GM10248 (cell line): ENCODE results near the gene GTSE1.

Source experiments
- CTCF ChIA-PET: fragments of 300-600 bp; sonication (Branson Sonifier 250); formaldehyde crosslinking; extraction: SDS; loops from one replicate; lab custom pipeline; 2021; ENCODE audit warnings: antibody characterized with exemption; lab: Yijun Ruan, JAX
- POLR2A ChIA-PET: fragments of 350-650 bp; sonication (Branson Sonifier 250); formaldehyde crosslinking; extraction: SDS; loops from one replicate; lab custom pipeline; 2020; ENCODE audit warnings: antibody characterized with exemption; lab: Yijun Ruan, JAX
- DNase-seq: peaks from one replicate; pipeline ENCODE4 v3.0.0; 2012; ENCODE audit errors: extremely low spot score
- CTCF ChIP-seq: IDR thresholded peaks from 2 replicates; pipeline ENCODE4 v1.5.1; 2012; ENCODE audit warnings: mild to moderate bottlenecking, low read depth; ENCODE audit errors: extremely low read depth, missing control alignments, control extremely low read depth

Gene GTSE1

GRCh38 chr22:46267431-46268279 is 29.0 kb upstream of the GTSE1 start, which contains the start of gene TTC38:
TSS of gene TTC38 (plus strand) at chr22:46268008. CDS start at chr22:46268040, 32 bp downstream.
- ChIA-PET CTCF (interaction anchor here (0.8 to 1.7 kb wide), 4 partner anchors 10 to 146 kb away, joined by 3 to 5 read pairs (median 3); no protein-coding TSS in a partner anchor), POLR2A (interaction anchor here (0.6 to 1.0 kb wide), 5 partner anchors 9 to 115 kb away, joined by 3 to 4 read pairs (median 3); partner anchors contain the start of gene CDPF1)
- DNase-seq = peak; percentile 95
- no peak for TF ChIP-seq CTCF

GRCh38 chr22:46269564-46269963 is 27.1 kb upstream of the GTSE1 start:
- TF ChIP-seq CTCF = no peak
- ChIA-PET CTCF (interaction anchor here (1.1 to 1.6 kb wide), 2 partner anchors 9 to 42 kb away, joined by 3 read pairs; no protein-coding TSS in a partner anchor), POLR2A (no interaction called here)
- no peak for DNase-seq

- TF ChIP-seq CTCF = no peak
- POLR2A ChIA-PET = no interaction called here
- no peak for DNase-seq
- CTCF ChIA-PET = no interaction called here
Observed at GRCh38 chr22:46272196-46272595, 24.5 kb upstream of the GTSE1 start.

GRCh38 chr22:46272762-46273431 is 23.8 kb upstream of the GTSE1 start:
- POLR2A ChIA-PET = no interaction called here
- no peak for DNase-seq
- CTCF ChIA-PET = no interaction called here
- TF ChIP-seq CTCF = no peak

GRCh38 chr22:46273432-46274148 is 23.1 kb upstream of the GTSE1 start:
- no peak for TF ChIP-seq CTCF
- ChIA-PET POLR2A (no interaction called here), CTCF (no interaction called here)
- DNase-seq = no peak

- ChIA-PET CTCF (no interaction called here), POLR2A (no interaction called here)
- DNase-seq = no peak
- TF ChIP-seq CTCF = no peak
Observed at GRCh38 chr22:46274381-46274780, 22.3 kb upstream of the GTSE1 start.
